Measurements from ENCODE around the gene PDK2.

PDK2 gene

GRCh38 chr17:50120475-50121253, 25.5 kb downstream of the PDK2 start:
- DNase-seq = no peak

DNA sequence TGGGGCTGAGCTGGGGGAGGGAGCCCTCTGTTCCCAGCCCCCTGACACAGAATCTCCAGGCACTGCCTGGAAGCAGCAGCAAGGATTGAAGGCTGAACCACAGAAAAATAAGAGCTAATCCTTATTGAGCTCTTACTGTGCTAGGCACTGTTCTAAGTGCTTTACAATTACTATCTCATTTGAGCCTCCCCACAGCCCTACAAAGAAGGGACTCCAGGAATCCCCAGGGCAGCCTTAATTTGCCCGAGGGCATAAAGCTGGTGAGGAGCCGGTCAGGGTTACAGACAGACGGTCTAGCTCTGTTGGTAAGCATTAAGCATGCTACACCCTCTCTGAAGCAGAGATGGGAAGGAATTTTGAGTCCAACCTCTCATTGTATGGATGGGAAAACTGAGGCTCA, 27.8 kb downstream of the PDK2 start:
- DNase-seq = no peak

DNA sequence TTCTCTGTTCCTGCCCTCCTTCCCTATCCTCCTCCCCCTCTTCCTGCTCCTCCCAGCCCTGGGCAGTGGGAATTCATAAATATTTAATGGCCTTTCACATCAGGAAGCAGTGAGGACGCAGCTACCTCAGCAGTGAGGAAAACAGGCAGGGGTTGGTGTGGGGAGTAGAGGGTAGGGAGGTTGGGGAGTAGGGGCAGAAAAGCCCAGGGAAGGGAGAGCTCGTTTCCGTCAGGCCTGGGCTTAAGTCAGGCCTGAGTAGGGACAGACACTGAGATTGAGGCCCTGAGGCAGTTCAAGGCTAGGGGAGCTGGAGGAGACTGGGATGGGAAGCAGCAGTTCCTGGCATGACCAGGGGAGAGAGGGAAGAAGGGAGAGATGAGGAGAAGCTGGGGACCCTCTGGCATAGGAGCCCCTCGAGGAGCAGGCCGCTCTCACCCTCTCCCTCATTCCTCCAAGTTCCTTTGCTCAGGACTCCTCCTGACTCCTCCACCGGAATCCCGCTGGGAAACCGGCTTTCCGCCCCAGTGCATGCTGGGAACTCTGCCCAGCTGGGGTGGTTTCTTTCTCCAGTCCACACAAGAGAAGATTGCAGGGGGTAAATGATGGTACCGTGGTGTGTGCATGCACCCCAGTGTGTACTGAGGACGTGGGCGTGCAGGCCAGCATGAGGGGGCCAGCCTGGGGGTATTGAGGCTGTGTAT, 28.6 kb downstream of the PDK2 start:
- no peak for DNase-seq

DNA sequence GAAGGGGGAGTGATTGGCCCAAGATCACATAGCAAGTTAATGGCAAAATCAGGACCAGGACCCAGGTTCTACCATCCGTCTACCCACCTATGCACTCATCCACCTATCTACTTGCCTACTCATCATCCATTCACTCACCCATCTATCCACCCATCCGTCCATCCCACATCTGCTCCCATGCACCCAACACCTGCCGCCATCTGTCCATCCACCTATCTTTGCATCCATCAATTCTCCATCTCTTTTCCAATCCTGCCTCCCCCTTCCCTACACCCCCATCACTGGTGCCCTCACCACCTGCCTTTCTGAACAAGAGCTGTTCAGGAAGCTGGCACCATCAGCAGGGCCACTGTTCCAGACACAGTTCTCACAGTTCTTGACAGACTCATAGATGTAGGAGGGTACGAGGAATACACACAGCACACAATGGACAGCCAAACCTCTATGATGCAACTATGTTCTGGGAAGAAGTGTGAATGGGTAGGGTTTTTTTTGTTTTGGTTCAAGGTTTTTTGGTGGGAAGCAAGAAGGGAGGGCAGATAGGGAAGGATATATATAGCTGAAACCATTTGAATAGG, 30.4 kb downstream of the PDK2 start:
- DNase-seq = no peak

DNA sequence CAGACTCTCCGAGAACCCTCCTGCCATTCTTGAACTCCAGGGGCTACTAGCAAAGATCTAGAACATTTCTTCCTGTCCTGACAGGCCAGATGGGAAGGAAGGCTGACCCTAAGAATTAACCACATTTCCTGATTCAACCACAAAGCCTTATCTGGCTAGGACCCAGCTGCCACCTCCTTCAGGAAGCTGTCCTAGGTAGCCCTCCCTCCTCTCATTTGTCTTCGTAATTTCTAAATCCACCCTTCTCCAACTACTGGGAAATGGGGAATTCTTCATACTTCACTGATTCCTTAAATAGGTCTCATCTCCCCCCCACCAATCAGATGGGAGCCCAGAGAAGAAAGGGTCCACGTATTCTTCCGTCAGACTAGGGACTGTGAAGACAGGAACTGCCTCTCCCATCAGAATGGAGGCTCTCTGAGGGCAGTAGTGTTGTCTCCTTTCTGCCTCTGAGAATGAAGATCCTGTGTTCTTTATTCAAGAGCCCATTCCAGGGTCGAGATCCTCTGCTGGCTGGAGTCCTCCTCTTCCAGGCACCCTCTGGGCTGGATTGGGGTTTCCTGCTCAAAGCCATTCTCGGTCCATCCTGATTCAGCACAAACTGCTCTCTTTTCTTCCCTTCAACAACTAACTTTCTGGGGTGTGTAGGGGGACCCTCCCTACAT, 32.7 kb downstream of the PDK2 start:
- no peak for DNase-seq

- no peak for DNase-seq
Observed at GRCh38 chr17:50128441-50129352, 33.5 kb downstream of the PDK2 start.

DNA sequence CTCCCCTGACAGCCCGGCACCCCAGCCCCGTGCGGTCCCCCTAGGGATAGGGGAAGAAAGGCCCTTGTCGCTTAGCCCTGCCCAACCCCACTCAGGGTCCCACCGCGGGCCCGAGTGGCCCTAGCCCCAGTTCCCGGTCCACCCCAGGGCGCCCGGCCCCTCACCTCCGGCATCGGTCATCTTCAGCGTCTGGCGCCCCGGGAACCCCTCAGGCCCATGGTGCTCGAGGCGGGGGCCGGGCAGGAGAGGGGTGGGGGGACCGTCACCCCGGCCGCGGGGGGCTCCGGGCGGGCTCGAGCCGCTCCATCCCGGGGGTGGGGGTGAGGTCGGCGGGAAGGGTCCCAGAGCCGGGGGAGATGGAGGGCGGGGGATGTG, 34.2 kb downstream of the PDK2 start:
- no peak for DNase-seq

GRCh38 chr17:50129728-50130558, 34.8 kb downstream of the PDK2 start, which contains the start of gene SAMD14:
Gene SAMD14, minus strand, starts transcription at chr17:50130160. Its CDS starts 5,201 bp downstream, at chr17:50124959.
- DNase-seq = peak; percentile 50

DNA sequence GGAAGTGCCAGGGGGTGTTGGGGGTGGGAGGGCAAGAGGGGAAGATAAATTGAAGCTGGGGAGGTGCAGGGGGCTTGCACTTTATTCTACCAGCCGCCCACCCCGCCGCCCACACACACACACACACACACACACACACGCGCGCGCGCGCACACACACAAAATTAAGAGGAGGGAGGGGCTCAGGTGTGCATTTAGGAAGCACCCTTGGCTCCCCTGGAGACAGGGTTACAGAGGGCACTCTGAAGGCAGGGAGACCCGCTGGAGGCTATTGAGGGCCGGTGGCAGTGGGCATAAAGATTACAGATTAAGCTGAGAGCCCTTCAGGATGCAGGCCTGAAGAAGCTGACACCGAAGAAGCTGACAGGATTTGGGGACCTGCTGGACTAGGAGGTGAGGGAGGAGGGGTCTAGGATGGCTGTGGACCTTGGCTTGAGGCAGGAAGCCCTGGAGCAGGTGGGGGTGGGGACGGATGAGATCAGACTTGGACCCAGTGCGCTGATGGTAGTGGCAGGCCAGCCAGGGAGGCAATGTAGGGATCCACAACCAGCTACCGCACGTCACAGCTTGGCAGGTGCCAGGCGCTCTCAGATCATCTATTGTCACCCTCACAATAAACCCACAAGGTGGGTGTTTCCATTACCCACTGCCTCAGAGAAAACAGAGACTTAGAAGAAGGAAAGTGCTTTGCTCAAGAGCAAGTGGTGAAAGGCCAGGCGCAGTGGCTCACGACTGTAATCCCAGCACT, 35.6 kb downstream of the PDK2 start:
- no peak for DNase-seq

DNA sequence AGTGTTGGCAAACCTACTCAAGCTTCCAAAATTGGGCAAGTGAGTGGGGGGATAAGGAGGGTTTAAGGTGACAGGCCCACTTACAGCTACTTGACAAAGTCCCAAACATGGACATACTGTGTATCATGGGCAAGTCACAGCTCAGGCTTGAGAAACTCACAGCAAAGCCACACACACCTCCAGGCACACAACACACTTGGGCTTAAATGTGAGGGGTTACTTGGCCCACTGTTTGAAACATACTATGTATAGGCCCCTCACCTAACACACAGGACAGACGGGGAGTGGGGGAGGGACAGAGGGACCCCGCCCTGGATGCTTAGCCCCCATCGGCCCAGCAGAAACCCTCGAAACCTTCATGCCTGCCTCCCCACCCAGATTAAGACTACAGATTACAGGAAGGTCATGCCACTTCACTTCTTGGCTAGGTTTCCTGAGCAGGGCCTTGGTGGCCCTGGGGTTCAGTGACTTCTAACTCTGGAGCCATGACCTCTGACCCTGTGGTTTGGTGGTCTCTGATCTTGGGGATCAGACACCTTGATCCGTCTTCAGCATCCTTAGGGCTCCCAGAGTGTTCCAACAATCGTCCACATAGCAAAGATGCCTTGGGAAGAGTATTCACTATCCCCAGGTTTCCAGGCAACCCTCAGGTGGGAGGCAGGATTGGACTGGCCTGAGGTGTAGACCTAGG, 37.1 kb downstream of the PDK2 start:
- DNase-seq = no peak

- no peak for DNase-seq
Observed at GRCh38 chr17:50133028-50133768, 38.0 kb downstream of the PDK2 start.

- no peak for DNase-seq
Observed at GRCh38 chr17:50133769-50134099, 38.6 kb downstream of the PDK2 start.

DNA sequence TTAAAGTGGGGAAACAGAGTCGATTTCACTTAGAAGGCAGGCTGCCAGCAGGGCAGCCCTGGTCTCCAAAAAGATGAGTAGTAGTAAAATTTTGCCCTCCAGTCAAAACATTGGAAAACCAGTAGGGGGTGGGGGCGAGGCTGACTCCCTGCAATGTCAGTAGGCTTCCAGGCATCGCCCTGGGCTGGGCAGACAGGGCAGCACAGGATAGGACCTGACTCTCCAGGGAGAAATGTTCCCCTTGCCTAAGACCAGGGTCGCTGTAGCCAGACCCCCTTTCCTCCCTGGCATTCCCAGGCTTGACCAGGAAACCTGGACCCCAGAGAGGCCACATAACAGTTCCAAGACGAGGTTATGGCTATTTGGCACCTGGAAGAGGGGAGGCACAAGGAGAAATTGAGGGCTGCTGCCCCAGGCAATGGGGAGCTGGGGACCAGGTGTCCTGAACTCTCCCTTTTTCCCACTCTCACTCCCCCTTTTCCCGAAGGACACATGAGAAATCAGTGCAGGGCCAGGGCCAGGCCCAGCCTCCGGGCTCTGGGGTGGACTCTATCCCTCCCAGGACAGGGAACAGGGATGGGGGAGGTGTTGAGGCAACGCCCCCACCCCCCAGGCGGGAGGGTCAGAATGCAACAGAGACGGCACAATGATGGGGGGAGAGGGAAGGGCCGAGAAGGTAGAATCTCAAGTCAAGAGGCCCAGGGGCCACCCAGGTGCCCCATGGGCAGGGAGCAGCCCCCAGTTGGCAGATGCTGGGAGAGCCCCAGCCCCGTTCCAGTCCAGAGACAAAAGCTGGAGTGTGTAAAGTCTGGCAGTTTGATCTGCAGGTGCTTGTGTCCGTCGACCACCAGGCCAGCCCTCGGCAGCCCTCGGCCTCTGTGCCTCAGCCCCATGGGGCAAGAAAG, 39.3 kb downstream of the PDK2 start:
- DNase-seq = no peak

DNA sequence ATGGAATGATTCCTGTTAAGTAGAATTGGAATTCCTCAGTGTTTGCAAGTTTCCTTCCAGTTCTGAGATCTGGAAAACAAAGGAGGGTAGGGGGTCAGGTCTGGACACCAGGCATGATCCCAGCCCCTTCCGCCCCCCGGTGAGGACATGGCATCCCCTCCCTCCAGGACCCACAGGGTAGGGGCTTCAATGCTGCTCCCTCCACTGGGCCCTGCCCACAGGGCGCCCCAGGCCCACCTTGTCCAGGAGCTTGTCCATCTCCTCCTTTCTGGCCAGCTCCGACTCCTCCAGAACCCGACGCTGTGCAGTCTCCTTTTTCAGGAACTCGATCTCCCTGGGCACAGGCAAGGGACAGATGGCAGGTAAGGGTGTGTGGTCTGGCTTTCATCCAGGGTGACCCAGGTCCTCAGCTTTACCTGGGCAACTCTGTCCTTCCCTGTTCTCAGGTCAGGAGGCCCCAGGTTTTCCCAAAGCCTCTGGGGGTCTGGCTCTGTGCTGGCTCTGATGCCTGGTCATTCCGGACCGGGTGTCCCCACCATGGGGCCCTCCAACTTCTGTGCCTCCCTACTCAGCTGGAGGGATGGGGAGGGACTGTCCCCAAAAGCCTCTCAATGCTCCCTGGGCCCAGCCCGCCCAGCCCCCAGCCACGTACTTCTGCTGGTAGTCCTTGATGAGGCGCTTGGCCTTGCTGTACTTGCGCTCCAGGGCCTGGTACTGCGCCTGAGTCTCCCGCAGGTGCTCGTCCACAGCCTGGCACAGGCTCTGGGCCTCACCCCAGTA, 40.4 kb downstream of the PDK2 start:
- no peak for DNase-seq

GRCh38 chr17:50136096-50136687, 41.0 kb downstream of the PDK2 start:
- DNase-seq = no peak

- DNase-seq = no peak
Observed at GRCh38 chr17:50137042-50137441, 41.9 kb downstream of the PDK2 start.

GRCh38 chr17:50139185-50139783, 44.1 kb downstream of the PDK2 start:
- DNase-seq = no peak

All from activated naive CD4-positive, alpha-beta T cell treated with Interleukin-2 at 50 U/mL for 16 hours (primary cell).